ENCODE data around the gene SNAP91. TPM values are rescaled to one million over a fixed set of nuclear protein-coding genes. Genes with fewer than 3 reads are reported as not detected.

Gene SNAP91
- polyA plus RNA-seq, 1 donor from 2014 or later = 88.6 TPM

GRCh38 chr6:83600459-83600858, 108.4 kb downstream of the SNAP91 start:
- H3K27ac ChIP-seq (ENCODE audit: low read length) = no peak overlapping the region
- H3K4me3 ChIP-seq (ENCODE audit: low read length) = no peak overlapping the region
- no peak overlapping the region for H3K9ac ChIP-seq (ENCODE audit: low read length)
- H3F3A ChIP-seq (ENCODE audit: insufficient read depth, low read length, poor library complexity, severe bottlenecking) = no peaks in the 10 kb centered on the region
- TF ChIP-seq POLR2AphosphoS5 (IDR thresholded peaks at IDR 0.05) (no peak), REST (IDR thresholded peaks at IDR 0.05; ENCODE audit: borderline replicate concordance) (no peak), RAD21 (conservative IDR thresholded peaks at IDR 0.05) (no peak), SMC3 (conservative IDR thresholded peaks at IDR 0.05; ENCODE audit: poor library complexity) (no peak), EP300 (conservative IDR thresholded peaks at IDR 0.05; ENCODE audit: poor library complexity, severe bottlenecking) (no peak)
- H3K27me3 ChIP-seq (ENCODE audit: insufficient read depth, low read depth, low read length) = no peaks in the 10 kb centered on the region
- H2AFZ ChIP-seq (ENCODE audit: low read depth, low read length) = no peak overlapping the region
- H3K4me2 ChIP-seq (ENCODE audit: low read length) = no peak overlapping the region
- no peaks in the 10 kb centered on the region for H3K79me2 ChIP-seq (replicated peaks; ENCODE audit: insufficient read depth, low read length)
- H3K9me3 ChIP-seq (ENCODE audit: low read length) = no peaks in the 10 kb centered on the region
- no peaks in the 10 kb centered on the region for H3K9me2 ChIP-seq (ENCODE audit: insufficient read depth, low read length)
- H3K36me3 ChIP-seq (ENCODE audit: insufficient read depth, low read length) = peaks cover 30% of the 10 kb centered on the region
- H4K20me1 ChIP-seq (ENCODE audit: insufficient read depth) = no peaks in the 10 kb centered on the region

DNA sequence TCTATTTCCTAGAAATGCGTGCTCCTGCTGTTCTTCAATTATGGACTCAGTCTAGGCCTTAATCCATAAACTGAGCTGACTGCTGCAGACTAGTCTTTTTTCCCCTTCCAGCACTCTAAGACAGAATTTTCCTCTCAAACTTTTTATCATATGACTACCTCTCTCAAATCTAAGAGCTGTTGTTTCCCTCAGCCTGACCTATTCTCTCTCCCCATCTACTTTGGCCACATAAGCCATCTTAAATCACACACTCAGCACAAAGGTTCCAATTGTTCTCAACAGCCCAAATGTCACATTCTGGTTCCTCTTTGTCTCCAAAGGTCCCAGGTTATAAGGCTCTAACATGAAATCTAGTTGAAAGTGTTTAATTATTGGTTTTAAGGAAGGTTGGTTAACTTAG, 111.4 kb downstream of the SNAP91 start:
- no peak for TF ChIP-seq EZH2 (IDR thresholded peaks at IDR 0.05; ENCODE audit: borderline replicate concordance, insufficient read depth, low read length, poor library complexity, severe bottlenecking)
- TF ChIP-seq EP300 (conservative IDR thresholded peaks at IDR 0.05; ENCODE audit: poor library complexity, severe bottlenecking) = no peak
- TF ChIP-seq POLR2AphosphoS5 (IDR thresholded peaks at IDR 0.05) = no peak
- TF ChIP-seq MXI1 (conservative IDR thresholded peaks at IDR 0.05; ENCODE audit: poor library complexity, severe bottlenecking) = no peak
- TF ChIP-seq REST (IDR thresholded peaks at IDR 0.05; ENCODE audit: borderline replicate concordance) = no peak
- TF ChIP-seq TAF1 (IDR thresholded peaks at IDR 0.05; ENCODE audit: low read depth) = no peak
- TF ChIP-seq RAD21 (conservative IDR thresholded peaks at IDR 0.05) = no peak
- TF ChIP-seq SMC3 (conservative IDR thresholded peaks at IDR 0.05; ENCODE audit: poor library complexity) = no peak
- TF ChIP-seq, protein P1, sequence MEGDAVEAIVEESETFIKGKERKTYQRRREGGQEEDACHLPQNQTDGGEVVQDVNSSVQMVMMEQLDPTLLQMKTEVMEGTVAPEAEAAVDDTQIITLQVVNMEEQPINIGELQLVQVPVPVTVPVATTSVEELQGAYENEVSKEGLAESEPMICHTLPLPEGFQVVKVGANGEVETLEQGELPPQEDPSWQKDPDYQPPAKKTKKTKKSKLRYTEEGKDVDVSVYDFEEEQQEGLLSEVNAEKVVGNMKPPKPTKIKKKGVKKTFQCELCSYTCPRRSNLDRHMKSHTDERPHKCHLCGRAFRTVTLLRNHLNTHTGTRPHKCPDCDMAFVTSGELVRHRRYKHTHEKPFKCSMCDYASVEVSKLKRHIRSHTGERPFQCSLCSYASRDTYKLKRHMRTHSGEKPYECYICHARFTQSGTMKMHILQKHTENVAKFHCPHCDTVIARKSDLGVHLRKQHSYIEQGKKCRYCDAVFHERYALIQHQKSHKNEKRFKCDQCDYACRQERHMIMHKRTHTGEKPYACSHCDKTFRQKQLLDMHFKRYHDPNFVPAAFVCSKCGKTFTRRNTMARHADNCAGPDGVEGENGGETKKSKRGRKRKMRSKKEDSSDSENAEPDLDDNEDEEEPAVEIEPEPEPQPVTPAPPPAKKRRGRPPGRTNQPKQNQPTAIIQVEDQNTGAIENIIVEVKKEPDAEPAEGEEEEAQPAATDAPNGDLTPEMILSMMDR (IDR thresholded peaks at IDR 0.05; ENCODE audit: poor library complexity, severe bottlenecking) = no peak
- no peak overlapping the region for H2AFZ ChIP-seq (ENCODE audit: low read depth, low read length)
- no peak overlapping the region for H3K4me3 ChIP-seq (ENCODE audit: low read length)
- no peak overlapping the region for H3K9ac ChIP-seq (ENCODE audit: low read length)
- no peaks in the 10 kb centered on the region for H4K20me1 ChIP-seq (ENCODE audit: insufficient read depth)
- no peaks in the 10 kb centered on the region for H3K9me2 ChIP-seq (ENCODE audit: insufficient read depth, low read length)
- no peaks in the 10 kb centered on the region for H3K9me3 ChIP-seq (ENCODE audit: low read length)
- no peak overlapping the region for H3K27ac ChIP-seq (ENCODE audit: low read length)
- H3K36me3 ChIP-seq (ENCODE audit: insufficient read depth, low read length) = peaks cover 41% of the 10 kb centered on the region
- H3K4me2 ChIP-seq (ENCODE audit: low read length) = no peak overlapping the region
- no peaks in the 10 kb centered on the region for H3K79me2 ChIP-seq (replicated peaks; ENCODE audit: insufficient read depth, low read length)
- no peaks in the 10 kb centered on the region for H3K27me3 ChIP-seq (ENCODE audit: insufficient read depth, low read depth, low read length)
- no peaks in the 10 kb centered on the region for H3F3A ChIP-seq (ENCODE audit: insufficient read depth, low read length, poor library complexity, severe bottlenecking)
